MM.1S (cell line): ENCODE results near the gene KCTD10.

Experiments used
- DNase-seq: peaks from one replicate; pipeline ENCODE4 v3.0.0-alpha.2; 2015
- H2AFZ ChIP-seq: fragments of 300-600 bp; sonication (generic); 2 replicates; pipeline ENCODE4 v1.6.0; 2016; ENCODE audit warnings: antibody characterized with exemption, low read length
- H3F3A ChIP-seq: fragments of 300-600 bp; sonication (generic); 2 replicates; pipeline ENCODE4 v1.6.1; 2016; ENCODE audit warnings: mild to moderate bottlenecking, antibody characterized with exemption, low read length, moderate library complexity, mixed read lengths; ENCODE audit not compliant: insufficient read depth
- H3K27ac ChIP-seq: fragments of 300-600 bp; sonication (generic); 2 replicates; pipeline ENCODE4 v1.5.1; 2016; ENCODE audit warnings: mild to moderate bottlenecking, low read length
- H3K27me3 ChIP-seq: fragments of 300-600 bp; sonication (generic); replicated peaks from 2 replicates; pipeline ENCODE4 v1.6.0; 2016; ENCODE audit warnings: low read length; ENCODE audit not compliant: insufficient read depth
- H3K36me3 ChIP-seq: fragments of 300-600 bp; sonication (generic); replicated peaks from 2 replicates; pipeline ENCODE4 v1.6.1; 2016; ENCODE audit warnings: mild to moderate bottlenecking, low read length, mixed read lengths; ENCODE audit not compliant: insufficient read depth
- H3K4me1 ChIP-seq: fragments of 300-600 bp; sonication (generic); 2 replicates; pipeline ENCODE4 v1.6.1; 2016; ENCODE audit warnings: low read length, mixed read lengths
- H3K4me2 ChIP-seq: fragments of 300-600 bp; sonication (generic); 2 replicates; pipeline ENCODE4 v1.6.0; 2016; ENCODE audit warnings: low read depth, low read length
- H3K4me3 ChIP-seq: fragments of 300-600 bp; sonication (generic); 2 replicates; pipeline ENCODE4 v1.5.1; 2016; ENCODE audit warnings: low read length, mixed read lengths
- H3K79me2 ChIP-seq: fragments of 300-600 bp; sonication (generic); 2 replicates; pipeline ENCODE4 v1.6.1; 2016; ENCODE audit warnings: mixed run types, low read length, mixed read lengths
- H3K9ac ChIP-seq: fragments of 300-600 bp; sonication (generic); 2 replicates; pipeline ENCODE4 v1.6.1; 2016; ENCODE audit warnings: low read length, mixed read lengths
- H3K9me2 ChIP-seq: fragments of 300-600 bp; sonication (generic); replicated peaks from 2 replicates; pipeline ENCODE4 v1.6.1; 2016; ENCODE audit warnings: mild to moderate bottlenecking, low read length, mixed read lengths; ENCODE audit not compliant: insufficient read depth
- H3K9me3 ChIP-seq: fragments of 300-600 bp; sonication (generic); replicated peaks from 2 replicates; pipeline ENCODE4 v1.6.1; 2016; ENCODE audit warnings: mild to moderate bottlenecking, low read length, mixed read lengths; ENCODE audit not compliant: insufficient read depth
- H4K20me1 ChIP-seq: fragments of 300-600 bp; sonication (generic); 2 replicates; pipeline ENCODE4 v1.6.1; 2016; ENCODE audit warnings: mild to moderate bottlenecking, low read length, moderate library complexity, mixed read lengths; ENCODE audit not compliant: insufficient read depth
- CTCF ChIP-seq: fragments of 300-600 bp; sonication (generic); IDR thresholded peaks from 2 replicates; pipeline ENCODE4 v1.5.1; 2016; ENCODE audit warnings: antibody characterized with exemption, low read length, mixed read lengths
- EZH2 ChIP-seq: fragments of 300-600 bp; sonication (generic); optimal IDR thresholded peaks from 2 replicates; pipeline ENCODE3; 2017; ENCODE audit warnings: low read depth, mild to moderate bottlenecking, antibody characterized with exemption, low read length, mixed read lengths
- EZH2phosphoT487 ChIP-seq: fragments of 300-600 bp; sonication (generic); IDR thresholded peaks from 2 replicates; pipeline ENCODE4 v1.6.1; 2018; ENCODE audit warnings: antibody characterized with exemption, low read length

KCTD10 gene

GRCh38 chr12:109489955-109490565 lies 13.0 kb upstream of the KCTD10 start:
- DNase-seq, result no peak
- no peaks in the 10 kb centered on the region for H3F3A ChIP-seq
- no peak overlapping the region for H3K27ac ChIP-seq
- no peak overlapping the region for H2AFZ ChIP-seq
- no peaks in the 10 kb centered on the region for H3K9me3 ChIP-seq
- H3K4me1 ChIP-seq, result no peaks in the 10 kb centered on the region
- no peaks in the 10 kb centered on the region for H3K27me3 ChIP-seq
- no peaks in the 10 kb centered on the region for H3K9me2 ChIP-seq
- H3K9ac ChIP-seq, result no peak overlapping the region
- H3K36me3 ChIP-seq, result no peaks in the 10 kb centered on the region
- no peak overlapping the region for H3K4me2 ChIP-seq
- TF ChIP-seq CTCF, result no peak
- TF ChIP-seq EZH2phosphoT487, result no peak
- TF ChIP-seq EZH2, result no peak
- no peaks in the 10 kb centered on the region for H4K20me1 ChIP-seq
- no peak overlapping the region for H3K4me3 ChIP-seq
- H3K79me2 ChIP-seq, result no peaks in the 10 kb centered on the region

DNA sequence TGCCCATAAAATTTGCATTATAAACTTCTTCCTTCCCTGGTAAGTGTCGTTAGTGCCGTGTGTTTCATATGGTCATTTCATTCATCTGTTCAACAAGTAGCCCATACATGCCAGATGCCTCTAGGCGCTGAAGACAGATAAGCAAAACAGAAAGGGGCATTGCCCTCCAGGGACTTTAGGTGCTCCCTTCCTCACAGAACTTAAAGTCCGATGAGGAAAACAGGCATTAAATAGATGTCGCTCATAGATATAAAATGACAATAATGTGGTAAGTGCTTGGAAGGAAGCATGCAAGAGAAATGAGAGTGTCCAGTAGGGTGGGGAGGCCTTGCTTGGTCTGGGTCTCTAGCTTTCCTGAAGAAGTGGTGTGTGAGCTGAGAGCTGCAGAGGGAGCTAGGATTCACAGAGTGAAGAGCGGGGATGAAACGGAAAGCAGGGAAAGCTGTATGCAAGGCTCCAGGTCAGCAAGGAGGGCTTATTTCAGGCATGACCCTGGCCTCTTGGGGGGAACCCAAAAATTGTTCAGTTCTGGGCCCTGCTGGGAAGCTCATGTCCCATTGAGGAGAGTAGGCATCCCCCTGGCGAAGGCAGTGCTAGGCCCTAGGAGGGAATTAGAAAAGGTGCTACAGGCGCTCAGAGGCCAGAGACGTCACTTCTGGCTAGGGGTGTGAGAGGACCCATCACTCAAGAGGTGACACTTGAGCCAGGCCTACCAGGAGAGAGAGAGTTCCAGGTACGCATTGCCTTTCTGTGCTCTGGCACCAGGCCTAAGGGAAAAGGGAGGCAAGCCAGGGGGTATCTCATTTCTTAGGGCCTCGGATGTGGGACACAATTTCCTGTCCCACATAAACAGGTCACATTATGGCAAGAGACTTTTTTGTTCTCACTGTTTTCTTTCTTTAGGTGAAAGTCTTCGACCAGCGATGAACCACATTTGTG lies 12.2 kb upstream of the KCTD10 start:
- H3K9me2 ChIP-seq, result no peaks in the 10 kb centered on the region
- H2AFZ ChIP-seq, result no peak overlapping the region
- no peaks in the 10 kb centered on the region for H3F3A ChIP-seq
- H3K4me1 ChIP-seq, result no peaks in the 10 kb centered on the region
- DNase-seq, result no peak
- no peaks in the 10 kb centered on the region for H3K9me3 ChIP-seq
- no peaks in the 10 kb centered on the region for H3K36me3 ChIP-seq
- H3K79me2 ChIP-seq, result no peaks in the 10 kb centered on the region
- H3K4me2 ChIP-seq, result no peak overlapping the region
- no peak overlapping the region for H3K27ac ChIP-seq
- no peaks in the 10 kb centered on the region for H4K20me1 ChIP-seq
- H3K4me3 ChIP-seq, result no peak overlapping the region
- TF ChIP-seq EZH2 (no peak), EZH2phosphoT487 (no peak), CTCF (no peak)
- no peak overlapping the region for H3K9ac ChIP-seq
- no peaks in the 10 kb centered on the region for H3K27me3 ChIP-seq

- H3K9ac ChIP-seq, result no peak overlapping the region
- H3K27ac ChIP-seq, result no peak overlapping the region
- no peaks in the 10 kb centered on the region for H3F3A ChIP-seq
- H3K4me3 ChIP-seq, result no peak overlapping the region
- no peaks in the 10 kb centered on the region for H3K79me2 ChIP-seq
- no peak for DNase-seq
- H3K4me1 ChIP-seq, result no peaks in the 10 kb centered on the region
- no peak overlapping the region for H3K4me2 ChIP-seq
- H4K20me1 ChIP-seq, result no peaks in the 10 kb centered on the region
- no peaks in the 10 kb centered on the region for H3K9me3 ChIP-seq
- H2AFZ ChIP-seq, result no peak overlapping the region
- H3K27me3 ChIP-seq, result no peaks in the 10 kb centered on the region
- H3K9me2 ChIP-seq, result no peaks in the 10 kb centered on the region
- no peaks in the 10 kb centered on the region for H3K36me3 ChIP-seq
- TF ChIP-seq CTCF (no peak), EZH2phosphoT487 (no peak), EZH2 (no peak)
These were observed 11.1 kb upstream of the KCTD10 start for GRCh38 chr12:109488051-109488665.
